Stimulated activated naive B cell treated with anti-CD40 and anti-IgM and Interleukin-4, amounts not matched to agents 10 μg/mL and 1 μg/mL and 100 μg/mL, for 72 hours (primary cell): Measurements from ENCODE around the gene PXDN.

ENCODE experiments used
- ATAC-seq, 2 donors: fragments of 150-1000 bp; cut with Tn5 transposase; replicated peaks; 2 replicates each; pipeline ENCODE4 v1.10.0; 2021; ENCODE audit warnings: moderate library complexity in 1 of 2
- DNase-seq: peaks from one replicate; pipeline ENCODE4 v3.0.0; 2021
- H3K27ac Mint-ChIP-seq: one replicate; pipeline ENCODE4 v1.8.0; 2022; ENCODE audit warnings: mild to moderate bottlenecking, mixed read lengths
- H3K27me3 Mint-ChIP-seq, 2 donors: one replicate each; pipeline ENCODE4 v1.8.0; 2022; ENCODE audit warnings: mixed read lengths in 2 of 2
- H3K36me3 Mint-ChIP-seq, 2 donors: one replicate each; pipeline ENCODE4 v1.8.0; 2022; ENCODE audit warnings: mixed read lengths in 2 of 2, mild to moderate bottlenecking in 1 of 2
- H3K4me1 Mint-ChIP-seq, 2 donors: one replicate each; pipeline ENCODE4 v1.8.0; 2022; ENCODE audit warnings: mixed read lengths in 2 of 2, mild to moderate bottlenecking in 1 of 2
- H3K4me3 Mint-ChIP-seq, 2 donors: one replicate each; pipeline ENCODE4 v1.8.0; 2022; ENCODE audit warnings: mild to moderate bottlenecking in 2 of 2, mixed read lengths in 2 of 2, moderate library complexity in 1 of 2
- H3K9me3 Mint-ChIP-seq, 2 donors: one replicate each; pipeline ENCODE4 v1.8.0; 2022; ENCODE audit warnings: mixed read lengths in 2 of 2, mild to moderate bottlenecking in 1 of 2

Gene PXDN

GRCh38 chr2:1606421-1607235, 137.7 kb downstream of the PXDN start:
- Mint-ChIP-seq H3K9me3 (no peaks in the 10 kb centered on the region), H3K4me1 (peaks cover 29 to 31% of the 10 kb centered on the region in 2 donors), H3K27me3 (peaks cover 6 to 7% of the 10 kb centered on the region in 2 donors), H3K27ac (no peak overlapping the region), H3K4me3 (no peak overlapping the region), H3K36me3 (no peaks in the 10 kb centered on the region)
- ATAC-seq (peak; percentile 81 to 87), DNase-seq (no peak)

- Mint-ChIP-seq H3K4me1 (peaks cover 24 to 29% of the 10 kb centered on the region in 2 donors), H3K27ac (no peak overlapping the region), H3K9me3 (no peaks in the 10 kb centered on the region), H3K36me3 (no peaks in the 10 kb centered on the region), H3K4me3 (peak overlapping the region in 1 of 2 donors; percentile 12), H3K27me3 (peaks cover 7 to 8% of the 10 kb centered on the region in 2 donors)
- DNase-seq (no peak), ATAC-seq (peak; percentile 12 to 22)
These were observed 138.3 kb downstream of the PXDN start for GRCh38 chr2:1606046-1606400.

GRCh38 chr2:1605102-1606045, 138.9 kb downstream of the PXDN start:
- peaks cover 17 to 25% of the 10 kb centered on the region in 2 donors for H3K4me1 Mint-ChIP-seq
- H3K4me3 Mint-ChIP-seq, result peak overlapping the region in 1 of 2 donors; percentile 12
- no peak overlapping the region for H3K27ac Mint-ChIP-seq
- no peaks in the 10 kb centered on the region for H3K36me3 Mint-ChIP-seq
- ATAC-seq (peak; percentile 64 to 72), DNase-seq (peak; percentile 10)
- H3K27me3 Mint-ChIP-seq, result peaks cover 7 to 8% of the 10 kb centered on the region in 2 donors
- H3K9me3 Mint-ChIP-seq, result no peaks in the 10 kb centered on the region

GRCh38 chr2:1603521-1603920, 140.8 kb downstream of the PXDN start:
- Mint-ChIP-seq H3K27ac (no peak overlapping the region), H3K36me3 (no peaks in the 10 kb centered on the region), H3K27me3 (peaks cover 8 to 10% of the 10 kb centered on the region in 2 donors), H3K4me1 (peaks cover 3 to 15% of the 10 kb centered on the region in 2 donors), H3K9me3 (no peaks in the 10 kb centered on the region), H3K4me3 (no peak overlapping the region)
- DNase-seq (no peak), ATAC-seq (no peak)

GRCh38 chr2:1603059-1603458, 141.3 kb downstream of the PXDN start:
- Mint-ChIP-seq H3K9me3 (no peaks in the 10 kb centered on the region), H3K27ac (no peak overlapping the region), H3K27me3 (peaks cover 8 to 10% of the 10 kb centered on the region in 2 donors), H3K36me3 (no peaks in the 10 kb centered on the region), H3K4me3 (no peak overlapping the region), H3K4me1 (peaks cover 0 to 15% of the 10 kb centered on the region in 2 donors)
- DNase-seq (no peak), ATAC-seq (no peak)

- DNase-seq, result no peak
These were observed 141.9 kb downstream of the PXDN start for GRCh38 chr2:1602278-1603010.

GRCh38 chr2:1601471-1602277, 142.6 kb downstream of the PXDN start:
- no peak for DNase-seq
- H3K4me3 Mint-ChIP-seq, result no peak overlapping the region
- no peak for ATAC-seq
- H3K27me3 Mint-ChIP-seq, result peaks cover 4 to 8% of the 10 kb centered on the region in 2 donors
- no peaks in the 10 kb centered on the region for H3K36me3 Mint-ChIP-seq
- no peaks in the 10 kb centered on the region for H3K9me3 Mint-ChIP-seq
- no peak overlapping the region for H3K27ac Mint-ChIP-seq
- peaks cover 0 to 8% of the 10 kb centered on the region in 2 donors for H3K4me1 Mint-ChIP-seq

More at GRCh38 chr2:1602278-1603010, 141.9 kb downstream of the PXDN start:
- Mint-ChIP-seq H3K27ac (no peak overlapping the region), H3K27me3 (peaks cover 8 to 10% of the 10 kb centered on the region in 2 donors), H3K9me3 (no peaks in the 10 kb centered on the region), H3K4me3 (no peak overlapping the region), H3K36me3 (no peaks in the 10 kb centered on the region), H3K4me1 (peaks cover 0 to 15% of the 10 kb centered on the region in 2 donors)
- no peak for ATAC-seq

GRCh38 chr2:1601067-1601412, 143.3 kb downstream of the PXDN start:
- DNase-seq (no peak), ATAC-seq (no peak)
- no peak overlapping the region for H3K4me3 Mint-ChIP-seq
- H3K27me3 Mint-ChIP-seq, result peaks cover 4 to 8% of the 10 kb centered on the region in 2 donors
- H3K27ac Mint-ChIP-seq, result no peak overlapping the region
- H3K36me3 Mint-ChIP-seq, result no peaks in the 10 kb centered on the region
- no peaks in the 10 kb centered on the region for H3K9me3 Mint-ChIP-seq
- H3K4me1 Mint-ChIP-seq, result peaks cover 0 to 3% of the 10 kb centered on the region in 2 donors

- no peak overlapping the region for H3K4me3 Mint-ChIP-seq
- no peak overlapping the region for H3K27ac Mint-ChIP-seq
- no peaks in the 10 kb centered on the region for H3K36me3 Mint-ChIP-seq
- DNase-seq (no peak), ATAC-seq (no peak)
- peaks cover 4 to 8% of the 10 kb centered on the region in 2 donors for H3K27me3 Mint-ChIP-seq
- H3K4me1 Mint-ChIP-seq, result no peaks in the 10 kb centered on the region
- no peaks in the 10 kb centered on the region for H3K9me3 Mint-ChIP-seq
These were observed 143.9 kb downstream of the PXDN start for GRCh38 chr2:1600191-1601066.

- DNase-seq (no peak), ATAC-seq (no peak)
- Mint-ChIP-seq H3K27me3 (peaks cover 4 to 8% of the 10 kb centered on the region in 2 donors), H3K36me3 (no peaks in the 10 kb centered on the region), H3K27ac (no peak overlapping the region), H3K9me3 (no peaks in the 10 kb centered on the region), H3K4me1 (no peaks in the 10 kb centered on the region), H3K4me3 (no peak overlapping the region)
These were observed 144.8 kb downstream of the PXDN start for GRCh38 chr2:1599301-1600085.

GRCh38 chr2:1598800-1599199, 145.5 kb downstream of the PXDN start:
- no peak overlapping the region for H3K4me3 Mint-ChIP-seq

GRCh38 chr2:1598041-1598710, 146.1 kb downstream of the PXDN start:
- H3K4me1 Mint-ChIP-seq, result no peaks in the 10 kb centered on the region
- no peak overlapping the region for H3K4me3 Mint-ChIP-seq
- H3K27ac Mint-ChIP-seq, result no peak overlapping the region
- ATAC-seq (no peak), DNase-seq (no peak)
- H3K36me3 Mint-ChIP-seq, result no peaks in the 10 kb centered on the region
- H3K9me3 Mint-ChIP-seq, result no peaks in the 10 kb centered on the region
- peaks cover 4 to 8% of the 10 kb centered on the region in 2 donors for H3K27me3 Mint-ChIP-seq

More at GRCh38 chr2:1598800-1599199, 145.5 kb downstream of the PXDN start:
- H3K9me3 Mint-ChIP-seq, result no peaks in the 10 kb centered on the region
- no peak overlapping the region for H3K27ac Mint-ChIP-seq
- peaks cover 4 to 8% of the 10 kb centered on the region in 2 donors for H3K27me3 Mint-ChIP-seq
- ATAC-seq, result no peak
- no peaks in the 10 kb centered on the region for H3K4me1 Mint-ChIP-seq
- no peaks in the 10 kb centered on the region for H3K36me3 Mint-ChIP-seq
- no peak for DNase-seq
